Left lung (tissue), 10 donors: ENCODE results near the gene AKAP12. TPM values are rescaled to one million over a fixed set of nuclear protein-coding genes. Genes with fewer than 3 reads are reported as not detected.
"Not testable (repeated sequence)": the region's sequence is repeated elsewhere in the genome, so short reads cannot be mapped to it uniquely, and the experiment has no call there.

Experiments
- ATAC-seq: fragments of 200-7000 bp; cut with Tn5 transposase; one replicate; pipeline ENCODE4 v1.9.1; 2020; ENCODE audit warnings: moderate library complexity
- DNase-seq, 4 donors: peaks; one replicate each; pipeline ENCODE4 v3.0.0-alpha.2; 2013 to 2020
- H3K27ac ChIP-seq, 2 donors: fragments of 200-600 bp; sonication (generic) in 1 of 2; one replicate each; pipeline versions ENCODE4 v1.5.0 to v1.8.0; 2020 to 2021
- H3K27me3 ChIP-seq, 2 donors: fragments of 200-600 bp; sonication (generic) in 1 of 2; one replicate each; pipeline versions ENCODE4 v1.5.0 to v1.8.0; 2020 to 2021
- H3K36me3 ChIP-seq, 2 donors: fragments of 200-600 bp; sonication (generic) in 1 of 2; one replicate each; pipeline versions ENCODE4 v1.5.0 to v1.8.0; 2020 to 2021
- H3K4me1 ChIP-seq, 2 donors: fragments of 200-600 bp; one replicate each; pipeline ENCODE4 v1.8.0; 2021
- H3K4me3 ChIP-seq, 2 donors: fragments of 200-600 bp; sonication (generic) in 1 of 2; one replicate each; pipeline versions ENCODE4 v1.5.0 to v1.8.0; 2020 to 2021; ENCODE audit warnings: mild to moderate bottlenecking in 1 of 2
- H3K9me3 ChIP-seq, 2 donors: fragments of 200-600 bp; sonication (generic) in 1 of 2; one replicate each; pipeline versions ENCODE4 v1.5.0 to v1.8.0; 2020 to 2021
- intact Hi-C, 2 donors: fragments of 100-400 bp; cut with DNase I; formaldehyde crosslinking; loops; one replicate each; pipeline versions ENCODE4 v1.11.2 to v1.14.2; 2022
- polyA plus RNA-seq, 6 donors: library from polyadenylated mRNA; unstranded; fragments of 120-200 nt; gene quantifications; one replicate each; pipeline ENCODE4 v1.2.1, GENCODE V29; 2013; ENCODE audit not compliant: insufficient read length in 6 of 6
- total RNA-seq, 2 donors: library from RNA; stranded (reverse); fragmentation: NEBNext Ultra II Directional; extraction: Animal tissue kit (Norgen Biotek cat#: 25700); gene quantifications; one replicate each; pipeline ENCODE4 v1.2.1, GENCODE V29; 2021
- TF ChIP-seq, protein P1 (sequence below), 2 donors: fragments of 200-600 bp; sonication (generic) in 1 of 2; IDR thresholded peaks; one replicate each; pipeline versions ENCODE4 v1.5.0 to v1.8.0; 2021; ENCODE audit warnings: antibody characterized with exemption in 2 of 2
- donor health status: DM: no; HTN: yes; CAD: no.
- donor health status: DM: no; HTN: no; CAD: no.

The AKAP12 gene
- total and polyA plus RNA-seq, 8 donors: 28.9 to 125 (median 98.7) TPM

DNA sequence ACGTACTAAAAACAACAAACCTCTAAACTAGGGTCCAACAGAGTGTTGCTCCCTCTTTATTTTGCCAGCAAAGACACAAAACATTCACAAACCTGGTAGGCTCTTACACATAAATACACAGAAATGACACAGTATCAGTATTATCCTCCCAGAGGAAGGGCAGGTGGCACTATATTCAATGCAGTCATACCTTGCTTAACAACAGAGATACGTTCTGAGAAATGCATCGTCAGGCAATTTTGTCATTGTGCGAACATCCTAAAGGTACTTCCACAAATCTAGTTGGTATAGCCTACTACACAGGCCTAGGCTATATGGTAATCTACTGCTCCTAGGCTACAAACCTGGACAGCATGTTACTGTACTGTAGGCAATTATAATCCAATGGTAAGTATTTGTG, 142.0 kb downstream of the AKAP12 start:
- intact Hi-C loops: no loop called here
- no peak overlapping the region for H3K27ac ChIP-seq
- H3K36me3 ChIP-seq: no peaks in the 10 kb centered on the region
- ATAC-seq (no peak), DNase-seq (no peak)
- TF ChIP-seq, protein P1, sequence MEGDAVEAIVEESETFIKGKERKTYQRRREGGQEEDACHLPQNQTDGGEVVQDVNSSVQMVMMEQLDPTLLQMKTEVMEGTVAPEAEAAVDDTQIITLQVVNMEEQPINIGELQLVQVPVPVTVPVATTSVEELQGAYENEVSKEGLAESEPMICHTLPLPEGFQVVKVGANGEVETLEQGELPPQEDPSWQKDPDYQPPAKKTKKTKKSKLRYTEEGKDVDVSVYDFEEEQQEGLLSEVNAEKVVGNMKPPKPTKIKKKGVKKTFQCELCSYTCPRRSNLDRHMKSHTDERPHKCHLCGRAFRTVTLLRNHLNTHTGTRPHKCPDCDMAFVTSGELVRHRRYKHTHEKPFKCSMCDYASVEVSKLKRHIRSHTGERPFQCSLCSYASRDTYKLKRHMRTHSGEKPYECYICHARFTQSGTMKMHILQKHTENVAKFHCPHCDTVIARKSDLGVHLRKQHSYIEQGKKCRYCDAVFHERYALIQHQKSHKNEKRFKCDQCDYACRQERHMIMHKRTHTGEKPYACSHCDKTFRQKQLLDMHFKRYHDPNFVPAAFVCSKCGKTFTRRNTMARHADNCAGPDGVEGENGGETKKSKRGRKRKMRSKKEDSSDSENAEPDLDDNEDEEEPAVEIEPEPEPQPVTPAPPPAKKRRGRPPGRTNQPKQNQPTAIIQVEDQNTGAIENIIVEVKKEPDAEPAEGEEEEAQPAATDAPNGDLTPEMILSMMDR (IDR thresholded peaks at IDR 0.05): no peak
- no peak overlapping the region for H3K4me3 ChIP-seq
- peaks cover 4 to 24% of the 10 kb centered on the region in 2 donors for H3K4me1 ChIP-seq
- H3K27me3 ChIP-seq: no peaks in the 10 kb centered on the region
- no peaks in the 10 kb centered on the region for H3K9me3 ChIP-seq

- intact Hi-C loops, H3K36me3 ChIP-seq, DNase-seq, H3K27ac ChIP-seq, ATAC-seq, H3K27me3 ChIP-seq, H3K9me3 ChIP-seq, H3K4me3 ChIP-seq: not testable (repeated sequence)
- peaks cover 4 to 28% of the 10 kb centered on the region in 2 donors for H3K4me1 ChIP-seq
Measured at GRCh38 chr6:151382631-151383030, 142.9 kb downstream of the AKAP12 start.

DNA sequence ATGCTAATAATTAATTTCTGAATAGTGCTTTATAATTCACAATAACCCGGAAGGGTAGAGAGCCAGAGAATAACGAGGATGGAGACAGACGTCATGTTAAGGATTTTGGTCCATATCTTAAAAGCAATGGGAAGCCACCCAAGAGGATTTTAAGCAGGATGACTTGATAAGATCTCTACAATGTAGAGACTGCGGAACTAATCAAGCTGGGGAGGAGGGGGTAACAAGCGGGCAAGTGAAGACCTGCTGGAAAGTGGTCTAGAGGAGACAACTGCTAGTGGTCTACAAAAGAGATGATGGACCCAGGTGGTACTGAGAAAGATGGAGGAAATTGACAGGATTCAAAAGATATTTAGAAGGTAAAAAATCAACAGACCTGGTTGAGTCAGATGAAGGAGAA, 144.4 kb downstream of the AKAP12 start:
- ATAC-seq: no peak
- no peak overlapping the region for H3K4me3 ChIP-seq
- H3K4me1 ChIP-seq: peaks cover 4 to 43% of the 10 kb centered on the region in 2 donors
- no peaks in the 10 kb centered on the region for H3K27me3 ChIP-seq
- H3K9me3 ChIP-seq: no peaks in the 10 kb centered on the region
- TF ChIP-seq, protein P1 (IDR thresholded peaks at IDR 0.05): no peak
- intact Hi-C loops: no loop called here
- no peak for DNase-seq
- H3K36me3 ChIP-seq: no peaks in the 10 kb centered on the region
- H3K27ac ChIP-seq: no peak overlapping the region

GRCh38 chr6:151385177-151385576, 145.4 kb downstream of the AKAP12 start:
- DNase-seq: no peak
- no peak for ATAC-seq
- Histone ChIP-seq H3K27ac (peak overlapping the region in 1 of 2 donors; percentile 11), H3K27me3 (no peaks in the 10 kb centered on the region), H3K36me3 (no peaks in the 10 kb centered on the region), H3K9me3 (no peaks in the 10 kb centered on the region), H3K4me3 (no peak overlapping the region), H3K4me1 (peaks cover 4 to 41% of the 10 kb centered on the region in 2 donors)
- TF ChIP-seq, protein P1 (IDR thresholded peaks at IDR 0.05): no peak
- intact Hi-C loops: no loop called here

- Histone ChIP-seq H3K9me3 (no peaks in the 10 kb centered on the region), H3K27ac (peak overlapping the region in 1 of 2 donors; percentile 100), H3K36me3 (no peaks in the 10 kb centered on the region), H3K4me1 (peaks cover 8 to 34% of the 10 kb centered on the region in 2 donors), H3K27me3 (no peaks in the 10 kb centered on the region), H3K4me3 (no peak overlapping the region)
- ATAC-seq: no peak
- TF ChIP-seq, protein P1 (IDR thresholded peaks at IDR 0.05): no peak
- intact Hi-C loops: no loop called here
- DNase-seq: no peak
Measured at GRCh38 chr6:151387175-151387970, 147.6 kb downstream of the AKAP12 start.
